Chondrocyte (in vitro differentiated cells): ENCODE results near the gene C4orf36. TPM values are rescaled to one million over a fixed set of nuclear protein-coding genes. Genes with fewer than 3 reads are reported as not detected.

Source experiments
- DNase-seq: peaks from one replicate; pipeline ENCODE4 v3.0.0; 2021; ENCODE audit warnings: mixed read lengths, low spot score
- H3K27ac Mint-ChIP-seq: one replicate; pipeline ENCODE4 v1.8.0; 2021; ENCODE audit warnings: mild to moderate bottlenecking, moderate library complexity, mixed read lengths; ENCODE audit not compliant: unreplicated experiment
- H3K27me3 Mint-ChIP-seq: 2 replicates; pipeline ENCODE4 v1.8.0; 2021; ENCODE audit warnings: low read depth, mixed read lengths
- H3K36me3 Mint-ChIP-seq: 2 replicates; pipeline ENCODE4 v1.8.0; 2021; ENCODE audit warnings: low read depth, mixed read lengths
- H3K4me1 Mint-ChIP-seq: 2 replicates; pipeline ENCODE4 v1.8.0; 2021; ENCODE audit warnings: low read depth, mild to moderate bottlenecking, mixed read lengths
- H3K4me3 Mint-ChIP-seq: one replicate; pipeline ENCODE4 v1.8.0; 2021; ENCODE audit warnings: mild to moderate bottlenecking, moderate library complexity, mixed read lengths; ENCODE audit not compliant: unreplicated experiment
- H3K9me3 Mint-ChIP-seq: 2 replicates; pipeline ENCODE4 v1.8.0; 2021; ENCODE audit warnings: low read depth, mixed read lengths
- CTCF ChIP-seq: fragments of 200-600 bp; sonication (generic); IDR thresholded peaks from 2 replicates; pipeline ENCODE4 v1.5.0; 2021; ENCODE audit warnings: antibody characterized with exemption, mild to moderate bottlenecking, moderate library complexity
- total RNA-seq: library from RNA; stranded (reverse); gene quantifications from 3 replicates; pipeline ENCODE4 v1.2.1, GENCODE V29; 2021

The C4orf36 gene
- total RNA-seq, 1 donor from 2014 or later = 0.60 TPM

- H3K36me3 Mint-ChIP-seq = no peaks in the 10 kb centered on the region
- H3K9me3 Mint-ChIP-seq = peaks cover under 1% of the 10 kb centered on the region
- peaks cover 10% of the 10 kb centered on the region for H3K4me1 Mint-ChIP-seq
- no peak for TF ChIP-seq CTCF
- no peak overlapping the region for H3K4me3 Mint-ChIP-seq
- H3K27ac Mint-ChIP-seq = no peak overlapping the region
- H3K27me3 Mint-ChIP-seq = no peaks in the 10 kb centered on the region
- no peak for DNase-seq
Measured at GRCh38 chr4:86896596-86896995, 4.4 kb upstream of the C4orf36 start.

- peaks cover 15% of the 10 kb centered on the region for H3K4me1 Mint-ChIP-seq
- no peak for DNase-seq
- H3K27ac Mint-ChIP-seq = no peak overlapping the region
- peak; percentile 95 for TF ChIP-seq CTCF
- no peaks in the 10 kb centered on the region for H3K27me3 Mint-ChIP-seq
- no peaks in the 10 kb centered on the region for H3K36me3 Mint-ChIP-seq
- H3K9me3 Mint-ChIP-seq = no peaks in the 10 kb centered on the region
- H3K4me3 Mint-ChIP-seq = no peak overlapping the region
Measured at GRCh38 chr4:86895692-86896488, 3.7 kb upstream of the C4orf36 start.

GRCh38 chr4:86894455-86894854, 2.2 kb upstream of the C4orf36 start:
- no peaks in the 10 kb centered on the region for H3K36me3 Mint-ChIP-seq
- no peak for TF ChIP-seq CTCF
- no peaks in the 10 kb centered on the region for H3K27me3 Mint-ChIP-seq
- H3K4me3 Mint-ChIP-seq = no peak overlapping the region
- H3K27ac Mint-ChIP-seq = no peak overlapping the region
- no peak for DNase-seq
- no peaks in the 10 kb centered on the region for H3K9me3 Mint-ChIP-seq
- H3K4me1 Mint-ChIP-seq = peaks cover 15% of the 10 kb centered on the region

GRCh38 chr4:86893136-86893535, 914 bp upstream of the C4orf36 start:
- Mint-ChIP-seq H3K9me3 (no peaks in the 10 kb centered on the region), H3K27me3 (no peaks in the 10 kb centered on the region), H3K36me3 (no peaks in the 10 kb centered on the region)

GRCh38 chr4:86892636-86892960, 376 bp upstream of the C4orf36 start:
- Mint-ChIP-seq H3K4me3 (peak overlapping the region; percentile 80), H3K36me3 (no peaks in the 10 kb centered on the region), H3K27ac (peak overlapping the region; percentile 46), H3K9me3 (no peaks in the 10 kb centered on the region), H3K27me3 (no peaks in the 10 kb centered on the region), H3K4me1 (peaks cover 15% of the 10 kb centered on the region)
- no peak for DNase-seq
- TF ChIP-seq CTCF = no peak

More at GRCh38 chr4:86893136-86893535, 914 bp upstream of the C4orf36 start:
- Mint-ChIP-seq H3K4me3 (peak overlapping the region; percentile 1), H3K27ac (no peak overlapping the region), H3K4me1 (peaks cover 15% of the 10 kb centered on the region)
- no peak for TF ChIP-seq CTCF
- no peak for DNase-seq
